IPS DF 6.9 (cell line): ENCODE measurements around the gene ADGRL3.
"Not testable (repeated sequence)": the region's sequence is repeated elsewhere in the genome, so short reads cannot be mapped to it uniquely, and the experiment has no call there.

Experiments used
- DNase-seq: peaks from one replicate; pipeline ENCODE4 v3.0.0-alpha.2; 2013; ENCODE audit warnings: low read depth, low spot score
- H3K27ac ChIP-seq: one replicate; pipeline ENCODE4 v1.5.1; 2013; ENCODE audit warnings: low read length, control low read depth
- H3K27me3 ChIP-seq: 2 replicates; pipeline ENCODE4 v1.6.1; 2013; ENCODE audit warnings: mild to moderate bottlenecking, low read length; ENCODE audit not compliant: control insufficient read depth, insufficient read depth
- H3K36me3 ChIP-seq: 2 replicates; pipeline ENCODE4 v1.6.1; 2013; ENCODE audit warnings: low read length; ENCODE audit not compliant: control insufficient read depth, insufficient read depth
- H3K4me1 ChIP-seq: 2 replicates; pipeline ENCODE4 v1.6.1; 2013; ENCODE audit warnings: low read length; ENCODE audit not compliant: control insufficient read depth, insufficient read depth
- H3K4me3 ChIP-seq: 2 replicates; pipeline ENCODE4 v1.5.1; 2013; ENCODE audit warnings: mild to moderate bottlenecking, low read length
- H3K9me3 ChIP-seq: 2 replicates; pipeline ENCODE4 v1.6.1; 2013; ENCODE audit warnings: low read length, inconsistent platforms; ENCODE audit not compliant: control insufficient read depth, insufficient read depth
- WGBS: extraction: QIAGEN DNeasy Blood & Tissue Kit; methylation state at CpG from one replicate; pipeline ENCODE4 v1.1.7; 2013; ENCODE audit warnings: mixed read lengths, missing lambda C conversion rate; ENCODE audit not compliant: insufficient read length, insufficient coverage; 5-methylcytosine and 5-hydroxymethylcytosine counted together

Gene ADGRL3

GRCh38 chr4:61204353-61205060, 4.4 kb downstream of the ADGRL3 start:
- no peak overlapping the region for H3K4me3 ChIP-seq
- H3K27ac ChIP-seq: no peak overlapping the region
- no peak for DNase-seq
- no CpG with 5 or more reads among the region's 2 CpGs for WGBS
- no peaks in the 10 kb centered on the region for H3K9me3 ChIP-seq
- H3K27me3 ChIP-seq: peaks cover 20% of the 10 kb centered on the region
- no peaks in the 10 kb centered on the region for H3K36me3 ChIP-seq
- peaks cover 1% of the 10 kb centered on the region; the same call in 1 of the 2 replicates for H3K4me1 ChIP-seq

DNA sequence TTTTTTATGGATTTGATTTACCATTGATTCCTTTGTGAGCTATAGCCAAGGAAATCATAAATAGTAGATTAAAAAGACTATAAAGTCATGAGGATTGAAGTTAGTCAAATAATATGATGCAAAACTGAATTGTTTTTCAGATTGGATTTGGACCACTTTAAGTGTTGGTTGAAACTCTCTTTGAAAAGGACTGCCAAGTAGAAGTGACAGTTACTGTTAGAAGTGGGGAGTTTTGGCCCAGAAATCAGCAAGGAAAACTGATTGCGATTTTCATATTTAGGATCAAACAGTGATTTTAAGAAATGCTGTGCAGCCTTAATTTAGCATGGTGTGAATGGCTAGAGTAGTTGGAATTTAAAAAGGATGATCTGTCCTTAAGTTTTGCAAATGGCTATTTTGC, 4.9 kb downstream of the ADGRL3 start:
- H3K27me3 ChIP-seq: peaks cover 20% of the 10 kb centered on the region

GRCh38 chr4:61207156-61207555, 7.0 kb downstream of the ADGRL3 start:
- H3K4me3 ChIP-seq, H3K9me3 ChIP-seq, H3K4me1 ChIP-seq, H3K27ac ChIP-seq, H3K36me3 ChIP-seq, DNase-seq: not testable (repeated sequence)
- peaks cover 11% of the 10 kb centered on the region for H3K27me3 ChIP-seq

More for the DNA sequence above, 4.9 kb downstream of the ADGRL3 start:
- no CpG with 5 or more reads among the region's 1 CpG for whole genome bisulfite sequencing
- no peak for DNase-seq
- no peak overlapping the region for H3K27ac ChIP-seq
- no peaks in the 10 kb centered on the region for H3K36me3 ChIP-seq
- H3K9me3 ChIP-seq: no peaks in the 10 kb centered on the region
- H3K4me1 ChIP-seq: peaks cover 1% of the 10 kb centered on the region; the same call in 1 of the 2 replicates
- H3K4me3 ChIP-seq: no peak overlapping the region

DNA sequence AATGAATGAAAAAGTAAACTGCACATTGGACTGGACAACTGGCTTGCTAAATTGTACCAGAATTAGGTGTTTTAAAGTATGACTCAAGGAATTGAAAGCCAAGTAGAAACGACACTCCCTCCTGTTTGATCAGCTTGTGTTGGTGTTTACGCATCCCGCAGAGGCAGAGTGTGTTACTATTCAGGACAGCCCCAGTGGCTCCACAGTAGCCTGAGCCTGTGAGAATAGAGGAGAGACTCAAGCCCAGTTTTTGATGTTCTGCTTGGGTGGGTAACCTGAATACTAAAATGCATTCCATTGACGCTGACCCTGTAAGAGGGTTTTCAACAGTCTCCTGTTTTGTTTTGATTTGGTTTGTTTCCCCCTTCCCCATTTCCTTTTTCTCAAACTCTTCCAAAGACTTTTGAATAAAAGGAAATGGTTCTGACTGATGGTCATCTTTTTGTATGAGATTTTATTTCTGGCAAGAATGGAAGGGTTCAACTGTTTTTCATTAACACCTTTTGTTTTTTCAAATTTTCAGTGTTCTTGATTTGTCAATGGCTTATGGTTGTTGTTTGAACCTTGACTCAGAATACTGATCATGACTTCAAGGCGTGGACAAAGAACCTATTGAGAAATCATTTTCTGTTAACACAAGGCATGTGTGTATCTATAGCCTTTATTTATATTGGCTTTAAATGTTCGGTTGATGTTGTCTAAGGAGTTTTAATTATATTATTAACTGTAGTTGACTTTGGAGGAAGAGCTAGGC, 10.2 kb downstream of the ADGRL3 start:
- no peaks in the 10 kb centered on the region for H3K27me3 ChIP-seq
- no peak for DNase-seq
- no peaks in the 10 kb centered on the region for H3K4me1 ChIP-seq
- no peak overlapping the region for H3K4me3 ChIP-seq
- WGBS: no CpG with 5 or more reads among the region's 6 CpGs
- no peaks in the 10 kb centered on the region for H3K9me3 ChIP-seq
- no peak overlapping the region for H3K27ac ChIP-seq
- no peaks in the 10 kb centered on the region for H3K36me3 ChIP-seq

DNA sequence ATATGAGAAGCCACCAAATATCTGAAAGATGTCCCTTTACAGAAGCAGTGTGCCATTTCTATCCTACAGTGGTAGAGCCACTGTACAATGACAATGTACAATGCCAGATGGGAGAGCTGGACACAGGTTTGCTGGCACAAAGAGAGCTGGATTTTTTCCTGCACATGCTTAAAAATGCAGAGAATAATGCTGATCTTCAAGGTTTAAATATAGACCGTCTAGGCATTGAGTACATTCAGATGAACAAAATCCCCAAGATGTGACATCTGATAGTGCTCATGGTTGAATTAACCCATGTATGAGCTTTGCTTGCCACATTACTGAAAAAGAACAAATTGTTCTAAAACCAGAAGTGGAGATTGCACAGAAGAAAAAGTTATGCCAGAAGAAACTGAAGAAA, 11.7 kb downstream of the ADGRL3 start:
- no peaks in the 10 kb centered on the region for H3K27me3 ChIP-seq
- no peaks in the 10 kb centered on the region for H3K36me3 ChIP-seq
- WGBS: no CpG with 5 or more reads among the region's 1 CpG
- H3K4me1 ChIP-seq: no peaks in the 10 kb centered on the region
- no peak overlapping the region for H3K27ac ChIP-seq
- no peak for DNase-seq
- no peak overlapping the region for H3K4me3 ChIP-seq
- no peaks in the 10 kb centered on the region for H3K9me3 ChIP-seq

GRCh38 chr4:61212788-61213187, 12.7 kb downstream of the ADGRL3 start:
- no peaks in the 10 kb centered on the region for H3K9me3 ChIP-seq
- no peak for DNase-seq

GRCh38 chr4:61214680-61215079, 14.6 kb downstream of the ADGRL3 start:
- Histone ChIP-seq H3K27me3 (no peaks in the 10 kb centered on the region), H3K4me1 (no peaks in the 10 kb centered on the region), H3K36me3 (no peaks in the 10 kb centered on the region), H3K27ac (no peak overlapping the region), H3K4me3 (no peak overlapping the region), H3K9me3 (no peaks in the 10 kb centered on the region)
- DNase-seq: no peak
- WGBS: no CpG with 5 or more reads among the region's 5 CpGs

More at GRCh38 chr4:61212788-61213187, 12.7 kb downstream of the ADGRL3 start:
- no peaks in the 10 kb centered on the region for H3K36me3 ChIP-seq
- no peak overlapping the region for H3K27ac ChIP-seq
- H3K4me1 ChIP-seq: no peaks in the 10 kb centered on the region
- no peak overlapping the region for H3K4me3 ChIP-seq
- 100% methylated on average over 2 of the region's 2 CpGs for WGBS
- no peaks in the 10 kb centered on the region for H3K27me3 ChIP-seq

GRCh38 chr4:61217222-61217621, 17.1 kb downstream of the ADGRL3 start:
- Histone ChIP-seq H3K4me1 (no peaks in the 10 kb centered on the region), H3K27me3 (no peaks in the 10 kb centered on the region), H3K27ac (no peak overlapping the region), H3K36me3 (no peaks in the 10 kb centered on the region), H3K9me3 (no peaks in the 10 kb centered on the region), H3K4me3 (no peak overlapping the region)
- no peak for DNase-seq
- no CpG with 5 or more reads among the region's 1 CpG for WGBS

- no peaks in the 10 kb centered on the region for H3K4me1 ChIP-seq
- H3K4me3 ChIP-seq: no peak overlapping the region
- no CpG with 5 or more reads among the region's 2 CpGs for WGBS
- H3K36me3 ChIP-seq: no peaks in the 10 kb centered on the region
- no peak overlapping the region for H3K27ac ChIP-seq
- no peaks in the 10 kb centered on the region for H3K9me3 ChIP-seq
- no peaks in the 10 kb centered on the region for H3K27me3 ChIP-seq
- no peak for DNase-seq
Observed at GRCh38 chr4:61220556-61220955, 20.4 kb downstream of the ADGRL3 start.

GRCh38 chr4:61223385-61223784, 23.3 kb downstream of the ADGRL3 start:
- no peak for DNase-seq
- Histone ChIP-seq H3K9me3 (no peaks in the 10 kb centered on the region), H3K4me1 (no peaks in the 10 kb centered on the region), H3K27ac (no peak overlapping the region), H3K27me3 (no peaks in the 10 kb centered on the region), H3K36me3 (no peaks in the 10 kb centered on the region), H3K4me3 (no peak overlapping the region)
- no CpG with 5 or more reads among the region's 4 CpGs for WGBS
